ENCODE results near the gene MAP4K2.

MAP4K2 gene

DNA sequence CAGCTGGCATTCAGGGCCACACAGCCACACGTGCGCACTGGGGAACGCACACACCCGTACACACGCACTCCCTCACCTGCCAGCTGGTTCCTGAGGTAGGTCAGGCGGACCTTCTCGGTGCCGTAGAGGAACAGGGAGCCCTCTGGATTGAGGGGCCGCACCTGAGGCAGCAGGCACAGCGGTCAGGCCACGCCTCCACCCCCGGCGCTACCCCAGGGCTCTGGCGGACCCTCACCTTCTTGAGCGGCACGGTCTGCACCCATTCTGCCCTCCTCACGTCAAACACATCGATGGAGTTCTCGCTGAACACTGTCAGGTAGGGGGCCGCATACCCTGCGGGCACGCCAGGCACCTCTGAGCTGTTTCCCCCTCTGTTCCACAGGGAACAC, 24.4 kb upstream of the MAP4K2 start:
- Histone ChIP-seq H3F3A (ENCODE audit: insufficient read depth, low read length) (no peaks in the 10 kb centered on the region), H3K9me2 (ENCODE audit: low read depth, low read length) (no peaks in the 10 kb centered on the region), H3K36me3 (ENCODE audit: insufficient read depth, low read length) (peaks cover 50% of the 10 kb centered on the region), H3K4me3 (ENCODE audit: low read depth, low read length, poor library complexity, severe bottlenecking) (no peak overlapping the region), H3K4me1 (ENCODE audit: insufficient read depth, low read length, severe bottlenecking) (no peaks in the 10 kb centered on the region), H2AFZ (ENCODE audit: low read length) (no peak overlapping the region), H3K27me3 (ENCODE audit: insufficient read depth, low read length) (no peaks in the 10 kb centered on the region), H3K9me3 (ENCODE audit: low read length) (no peaks in the 10 kb centered on the region), H4K20me1 (ENCODE audit: insufficient read depth, low read length) (no peaks in the 10 kb centered on the region), H3K4me2 (ENCODE audit: low read length) (no peak overlapping the region), H3K79me2 (ENCODE audit: insufficient read depth, low read length) (no peaks in the 10 kb centered on the region), H3K9ac (ENCODE audit: low read length) (no peak overlapping the region), H3K27ac (ENCODE audit: low read depth, low read length, poor library complexity, severe bottlenecking) (no peak overlapping the region)
- TF ChIP-seq EZH2 (IDR thresholded peaks at IDR 0.05; ENCODE audit: borderline replicate concordance, low read length) = no peak
- TF ChIP-seq, protein P1, sequence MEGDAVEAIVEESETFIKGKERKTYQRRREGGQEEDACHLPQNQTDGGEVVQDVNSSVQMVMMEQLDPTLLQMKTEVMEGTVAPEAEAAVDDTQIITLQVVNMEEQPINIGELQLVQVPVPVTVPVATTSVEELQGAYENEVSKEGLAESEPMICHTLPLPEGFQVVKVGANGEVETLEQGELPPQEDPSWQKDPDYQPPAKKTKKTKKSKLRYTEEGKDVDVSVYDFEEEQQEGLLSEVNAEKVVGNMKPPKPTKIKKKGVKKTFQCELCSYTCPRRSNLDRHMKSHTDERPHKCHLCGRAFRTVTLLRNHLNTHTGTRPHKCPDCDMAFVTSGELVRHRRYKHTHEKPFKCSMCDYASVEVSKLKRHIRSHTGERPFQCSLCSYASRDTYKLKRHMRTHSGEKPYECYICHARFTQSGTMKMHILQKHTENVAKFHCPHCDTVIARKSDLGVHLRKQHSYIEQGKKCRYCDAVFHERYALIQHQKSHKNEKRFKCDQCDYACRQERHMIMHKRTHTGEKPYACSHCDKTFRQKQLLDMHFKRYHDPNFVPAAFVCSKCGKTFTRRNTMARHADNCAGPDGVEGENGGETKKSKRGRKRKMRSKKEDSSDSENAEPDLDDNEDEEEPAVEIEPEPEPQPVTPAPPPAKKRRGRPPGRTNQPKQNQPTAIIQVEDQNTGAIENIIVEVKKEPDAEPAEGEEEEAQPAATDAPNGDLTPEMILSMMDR (IDR thresholded peaks at IDR 0.05; ENCODE audit: low read length) = no peak

DNA sequence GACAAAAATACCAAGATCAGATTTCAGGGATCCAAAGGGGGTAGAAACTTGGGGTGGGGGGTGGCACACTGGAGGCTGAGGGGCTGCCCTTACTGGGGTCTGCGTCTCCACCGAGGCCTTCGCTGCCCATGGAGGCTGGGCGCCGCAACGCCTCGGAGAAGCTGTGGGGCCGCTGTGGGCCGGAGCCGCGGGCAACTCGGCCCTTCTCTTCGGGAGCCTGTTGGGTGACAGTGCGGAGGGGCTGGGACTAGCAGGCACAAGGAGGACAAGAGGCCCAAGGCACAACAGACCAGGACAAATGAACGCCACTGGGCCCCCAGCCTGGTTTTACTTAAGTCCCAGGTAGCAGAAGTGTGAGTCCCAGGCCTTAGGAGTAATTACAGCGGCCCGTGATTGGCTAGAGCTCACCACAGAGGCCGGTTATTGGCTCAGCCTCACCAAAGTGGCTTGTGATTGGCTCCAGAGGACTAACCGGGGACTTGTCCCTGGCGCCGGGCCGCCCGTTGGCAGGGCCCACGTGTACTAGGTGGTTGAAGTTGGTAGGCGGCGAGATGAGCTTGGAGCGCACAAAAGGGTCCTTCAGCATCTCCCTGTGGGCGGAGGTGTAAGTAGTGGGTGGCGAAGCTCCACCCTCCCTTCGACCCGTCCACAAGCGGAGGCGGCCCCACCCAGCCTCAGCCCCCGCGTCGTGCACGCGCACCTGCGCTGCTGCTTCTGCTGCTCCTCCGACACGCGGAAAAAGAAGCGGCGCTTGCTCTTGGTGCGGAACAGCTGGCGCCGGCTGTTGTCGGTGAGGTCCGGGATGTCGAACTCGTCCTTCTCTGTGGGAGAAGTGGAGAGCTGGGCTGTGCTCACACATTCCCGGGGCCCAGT, 23.8 kb upstream of the MAP4K2 start:
- Histone ChIP-seq H3K4me2 (ENCODE audit: low read length) (no peak overlapping the region), H3K79me2 (ENCODE audit: insufficient read depth, low read length) (no peaks in the 10 kb centered on the region), H3K4me3 (ENCODE audit: low read depth, low read length, poor library complexity, severe bottlenecking) (no peak overlapping the region), H3K9me2 (ENCODE audit: low read depth, low read length) (no peaks in the 10 kb centered on the region), H3K27ac (ENCODE audit: low read depth, low read length, poor library complexity, severe bottlenecking) (no peak overlapping the region), H3K27me3 (ENCODE audit: insufficient read depth, low read length) (no peaks in the 10 kb centered on the region), H3K9me3 (ENCODE audit: low read length) (no peaks in the 10 kb centered on the region), H3K36me3 (ENCODE audit: insufficient read depth, low read length) (peaks cover 44% of the 10 kb centered on the region), H4K20me1 (ENCODE audit: insufficient read depth, low read length) (no peaks in the 10 kb centered on the region), H2AFZ (ENCODE audit: low read length) (no peak overlapping the region), H3K4me1 (ENCODE audit: insufficient read depth, low read length, severe bottlenecking) (no peaks in the 10 kb centered on the region), H3F3A (ENCODE audit: insufficient read depth, low read length) (no peaks in the 10 kb centered on the region), H3K9ac (ENCODE audit: low read length) (no peak overlapping the region)
- no peak for TF ChIP-seq EZH2 (IDR thresholded peaks at IDR 0.05; ENCODE audit: borderline replicate concordance, low read length)
- TF ChIP-seq, protein P1 (IDR thresholded peaks at IDR 0.05; ENCODE audit: low read length) = no peak

DNA sequence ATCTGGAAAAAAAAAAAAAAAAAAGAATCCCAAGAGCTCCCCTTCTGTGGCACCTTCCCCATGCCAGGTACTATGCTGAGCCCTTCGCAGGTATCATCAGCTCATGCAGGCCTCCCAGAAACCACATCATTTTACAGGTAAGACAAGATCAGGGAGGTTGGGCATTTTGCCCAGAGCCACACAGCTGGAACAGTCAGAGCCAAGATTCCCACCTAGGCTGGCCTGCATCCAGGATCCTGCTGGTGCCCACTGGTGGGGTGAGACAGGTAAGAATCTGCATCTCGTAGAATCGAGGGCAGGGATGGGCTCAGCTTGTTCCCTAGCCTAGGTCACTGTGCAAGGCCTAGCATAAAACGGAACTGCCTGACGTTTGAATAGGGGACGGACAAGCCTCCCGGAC, 23.0 kb upstream of the MAP4K2 start:
- Histone ChIP-seq H3K9ac (ENCODE audit: low read length) (no peak overlapping the region), H3K9me2 (ENCODE audit: low read depth, low read length) (no peaks in the 10 kb centered on the region), H3K27me3 (ENCODE audit: insufficient read depth, low read length) (no peaks in the 10 kb centered on the region), H3K79me2 (ENCODE audit: insufficient read depth, low read length) (no peaks in the 10 kb centered on the region), H3K9me3 (ENCODE audit: low read length) (no peaks in the 10 kb centered on the region), H3K4me3 (ENCODE audit: low read depth, low read length, poor library complexity, severe bottlenecking) (no peak overlapping the region), H3F3A (ENCODE audit: insufficient read depth, low read length) (no peaks in the 10 kb centered on the region), H2AFZ (ENCODE audit: low read length) (no peak overlapping the region), H4K20me1 (ENCODE audit: insufficient read depth, low read length) (no peaks in the 10 kb centered on the region), H3K27ac (ENCODE audit: low read depth, low read length, poor library complexity, severe bottlenecking) (no peak overlapping the region), H3K4me1 (ENCODE audit: insufficient read depth, low read length, severe bottlenecking) (no peaks in the 10 kb centered on the region), H3K36me3 (ENCODE audit: insufficient read depth, low read length) (peaks cover 37% of the 10 kb centered on the region), H3K4me2 (ENCODE audit: low read length) (no peak overlapping the region)
- TF ChIP-seq EZH2 (IDR thresholded peaks at IDR 0.05; ENCODE audit: borderline replicate concordance, low read length) = no peak
- TF ChIP-seq, protein P1 (IDR thresholded peaks at IDR 0.05; ENCODE audit: low read length) = no peak
